Body of pancreas (tissue), 4 donors: ENCODE measurements around the gene MEX3B.

ENCODE experiments used
- CTCF ChIP-seq, 7 experiments: fragments of 450-650 bp in 4 of 7; fragments of 200-600 bp in 3 of 7; sonication (generic) in 3 of 7; IDR thresholded peaks; one replicate each; pipeline ENCODE4 v1.5.1; 2016 to 2019; ENCODE audit warnings: antibody characterized with exemption in 7 of 7
- POLR2A ChIP-seq, 3 donors: fragments of 450-650 bp; IDR thresholded peaks; one replicate each; pipeline ENCODE4 v1.6.1; 2016; ENCODE audit warnings: antibody characterized with exemption in 3 of 3, mild to moderate bottlenecking in 2 of 3

GRCh38 chr15:82021992-82022391, 23.8 kb downstream of the MEX3B start:
- TF ChIP-seq CTCF (IDR thresholded peaks at IDR 0.05) (no peak), POLR2A (IDR thresholded peaks at IDR 0.05) (no peak)
